ENCODE measurements around the gene ANXA5.
A peak's percentile ranks its signal among the peaks of the same experiment; 100 is the strongest.

- TF ChIP-seq ZNF23 (tag by site-specific recombination; IDR thresholded peaks at IDR 0.05; ENCODE audit: borderline replicate concordance) (no peak), CTCF (tag by site-specific recombination; IDR thresholded peaks at IDR 0.05) (peak; percentile 49; the same call in 1 of the 2 replicates), ZNF146 (tag by site-specific recombination; IDR thresholded peaks at IDR 0.05) (no peak), ZNF138 (tag by site-specific recombination; IDR thresholded peaks at IDR 0.05; ENCODE audit: borderline replicate concordance) (no peak), ZNF518A (tag by site-specific recombination; conservative IDR thresholded peaks at IDR 0.05; ENCODE audit: low read depth) (no peak), ZNF660 (tag by site-specific recombination; IDR thresholded peaks at IDR 0.05) (0 out of 2 replicates have a peak, but pooled peaks have one; percentile 35)
Measured at GRCh38 chr4:121696581-121697461, at the start of gene ANXA5.

Data from HEK293 (cell line).